Daoy (cell line): ENCODE measurements around the gene USP3. TPM values are rescaled to one million over a fixed set of nuclear protein-coding genes. Genes with fewer than 3 reads are reported as not detected.

ENCODE experiments used
- DNase-seq: peaks from one replicate; pipeline ENCODE4 v3.0.0-alpha.2; 2015; ENCODE audit warnings: low read depth
- total RNA-seq: library from RNA; depleted of rRNA; stranded (reverse); fragments of >200 nt; shearing (Covaris generic); gene quantifications from 2 replicates; pipeline ENCODE4 v1.2.3, GENCODE V29; 2014

The USP3 gene
- total RNA-seq, 1 experiment from 2014 or later: 28.1 TPM

GRCh38 chr15:63544258-63545026 lies 40.0 kb downstream of the USP3 start:
- no peak for DNase-seq

GRCh38 chr15:63545520-63545919 lies 41.1 kb downstream of the USP3 start:
- DNase-seq: no peak

GRCh38 chr15:63551400-63551799 lies 47.0 kb downstream of the USP3 start:
- DNase-seq: no peak

GRCh38 chr15:63553388-63553791 lies 49.0 kb downstream of the USP3 start:
- peak; percentile 81 for DNase-seq

- no peak for DNase-seq
These were observed 50.0 kb downstream of the USP3 start for GRCh38 chr15:63554337-63554927.

- DNase-seq: no peak
These were observed 51.1 kb downstream of the USP3 start for GRCh38 chr15:63555507-63555906.

- peak; percentile 3 for DNase-seq
These were observed 51.9 kb downstream of the USP3 start for GRCh38 chr15:63556246-63556645.

- no peak for DNase-seq
These were observed 52.3 kb downstream of the USP3 start for GRCh38 chr15:63556736-63557135.

GRCh38 chr15:63559753-63560152 lies 55.4 kb downstream of the USP3 start:
- DNase-seq: no peak

- DNase-seq: no peak
These were observed 56.5 kb downstream of the USP3 start for GRCh38 chr15:63560741-63561448.

GRCh38 chr15:63564093-63564492 lies 59.7 kb downstream of the USP3 start:
- no peak for DNase-seq

- DNase-seq: no peak
These were observed 61.3 kb downstream of the USP3 start for GRCh38 chr15:63565536-63566186.

GRCh38 chr15:63572749-63573464 lies 68.5 kb downstream of the USP3 start:
- DNase-seq: no peak

- DNase-seq: no peak
These were observed 69.1 kb downstream of the USP3 start for GRCh38 chr15:63573533-63573932.

GRCh38 chr15:63575312-63575711 lies 70.9 kb downstream of the USP3 start:
- no peak for DNase-seq

- DNase-seq: no peak
These were observed 72.0 kb downstream of the USP3 start for GRCh38 chr15:63576441-63576840.

GRCh38 chr15:63582179-63582578 lies 77.8 kb downstream of the USP3 start:
- no peak for DNase-seq

- DNase-seq: peak; percentile 68
These were observed 78.5 kb downstream of the USP3 start for GRCh38 chr15:63582718-63583426.

GRCh38 chr15:63586790-63587189 lies 82.4 kb downstream of the USP3 start:
- no peak for DNase-seq

- no peak for DNase-seq
These were observed 83.1 kb downstream of the USP3 start for GRCh38 chr15:63587527-63587926.

GRCh38 chr15:63588826-63589225 lies 84.4 kb downstream of the USP3 start:
- no peak for DNase-seq
